CD8-positive, alpha-beta memory T cell (primary cell): ENCODE results near the gene WFS1. TPM values are rescaled to one million over a fixed set of nuclear protein-coding genes. Genes with fewer than 3 reads are reported as not detected.

Experiments
- CTCF ChIA-PET: fragments of 350-600 bp; sonication (Branson Sonifier 250); formaldehyde crosslinking; loops from one replicate; lab custom pipeline; 2021; ENCODE audit warnings: antibody characterized with exemption; lab: Charles Lee
- POLR2A ChIA-PET: fragments of 350-600 bp; sonication (Branson Sonifier 250); formaldehyde crosslinking; loops from one replicate; lab custom pipeline; 2021; ENCODE audit warnings: antibody characterized with exemption; lab: Charles Lee
- DNase-seq, 5 donors: peaks; one replicate each; pipeline versions ENCODE4 v3.0.0 to v3.0.0-alpha.2; 2020 to 2022; ENCODE audit warnings: mixed read lengths in 1 of 5
- H3K27ac ChIP-seq: one replicate; pipeline ENCODE4 v1.7.0; 2013; ENCODE audit warnings: low read depth, mild to moderate bottlenecking, low read length, moderate library complexity
- H3K27me3 ChIP-seq: 2 replicates; pipeline ENCODE4 v1.7.0; 2013; ENCODE audit warnings: low read length, mild to moderate bottlenecking; ENCODE audit not compliant: insufficient read depth, poor library complexity, severe bottlenecking
- H3K36me3 ChIP-seq: 2 replicates; pipeline ENCODE4 v1.7.0; 2013; ENCODE audit warnings: mild to moderate bottlenecking, low read length, moderate library complexity; ENCODE audit not compliant: insufficient read depth
- H3K4me1 ChIP-seq: 2 replicates; pipeline ENCODE4 v1.7.0; 2013; ENCODE audit warnings: mild to moderate bottlenecking, low read length, moderate library complexity; ENCODE audit not compliant: insufficient read depth
- H3K4me3 ChIP-seq: 2 replicates; pipeline ENCODE4 v1.7.0; 2013; ENCODE audit warnings: mild to moderate bottlenecking, low read length
- H3K9me3 ChIP-seq: 2 replicates; pipeline ENCODE4 v1.7.0; 2013; ENCODE audit warnings: mild to moderate bottlenecking, low read length
- H3K27ac Mint-ChIP-seq, 8 donors: one replicate each; pipeline ENCODE4 v1.8.0; 2020 to 2021; ENCODE audit warnings: mixed read lengths in 8 of 8, mild to moderate bottlenecking in 6 of 8, inconsistent platforms in 3 of 8, moderate library complexity in 3 of 8
- H3K27me3 Mint-ChIP-seq, 2 donors: one replicate each; pipeline ENCODE4 v1.8.0; 2020 to 2021; ENCODE audit warnings: mixed read lengths in 2 of 2, mild to moderate bottlenecking in 1 of 2, moderate library complexity in 1 of 2
- H3K36me3 Mint-ChIP-seq, 3 donors: one replicate each; pipeline ENCODE4 v1.8.0; 2020 to 2021; ENCODE audit warnings: mixed read lengths in 3 of 3, inconsistent platforms in 1 of 3, mild to moderate bottlenecking in 1 of 3
- H3K4me1 Mint-ChIP-seq, 3 donors: one replicate each; pipeline ENCODE4 v1.8.0; 2020 to 2021; ENCODE audit warnings: mixed read lengths in 3 of 3, inconsistent platforms in 1 of 3, mild to moderate bottlenecking in 1 of 3
- H3K4me3 Mint-ChIP-seq, 7 donors: one replicate each; pipeline ENCODE4 v1.8.0; 2020 to 2021; ENCODE audit warnings: mixed read lengths in 7 of 7, mild to moderate bottlenecking in 6 of 7, moderate library complexity in 4 of 7, inconsistent platforms in 2 of 7
- H3K9me3 Mint-ChIP-seq, 5 donors: one replicate each; pipeline ENCODE4 v1.8.0; 2020 to 2022; ENCODE audit warnings: mixed read lengths in 5 of 5, mild to moderate bottlenecking in 3 of 5, moderate library complexity in 2 of 5, inconsistent platforms in 1 of 5
- polyA plus RNA-seq: library from polyadenylated mRNA; unstranded; fragments of 300-500 nt; fragmentation: Illumina TruSeq; gene quantifications from one replicate; pipeline ENCODE4 v1.2.3, GENCODE V29; 2021
- total RNA-seq, 2 experiments: library from RNA; stranded (reverse); gene quantifications; one replicate each; pipeline ENCODE4 v1.2.3, GENCODE V29; 2021

WFS1 gene
- total and polyA plus RNA-seq, 3 experiments from 2014 or later, result 3.4 to 5.1 (median 5.1) TPM

DNA sequence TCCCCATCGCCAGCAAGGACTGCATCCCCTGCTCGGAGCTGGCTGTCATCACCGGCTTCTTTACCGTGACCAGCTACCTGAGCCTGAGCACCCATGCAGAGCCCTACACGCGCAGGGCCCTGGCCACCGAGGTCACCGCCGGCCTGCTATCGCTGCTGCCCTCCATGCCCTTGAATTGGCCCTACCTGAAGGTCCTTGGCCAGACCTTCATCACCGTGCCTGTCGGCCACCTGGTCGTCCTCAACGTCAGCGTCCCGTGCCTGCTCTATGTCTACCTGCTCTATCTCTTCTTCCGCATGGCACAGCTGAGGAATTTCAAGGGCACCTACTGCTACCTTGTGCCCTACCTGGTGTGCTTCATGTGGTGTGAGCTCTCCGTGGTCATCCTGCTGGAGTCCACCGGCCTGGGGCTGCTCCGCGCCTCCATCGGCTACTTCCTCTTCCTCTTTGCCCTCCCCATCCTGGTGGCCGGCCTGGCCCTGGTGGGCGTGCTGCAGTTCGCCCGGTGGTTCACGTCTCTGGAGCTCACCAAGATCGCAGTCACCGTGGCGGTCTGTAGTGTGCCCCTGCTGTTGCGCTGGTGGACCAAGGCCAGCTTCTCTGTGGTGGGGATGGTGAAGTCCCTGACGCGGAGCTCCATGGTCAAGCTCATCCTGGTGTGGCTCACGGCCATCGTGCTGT, 31.5 kb downstream of the WFS1 start:
- no peaks in the 10 kb centered on the region for H3K9me3 Mint-ChIP-seq
- H3K27me3 Mint-ChIP-seq, result peaks cover 0 to 3% of the 10 kb centered on the region in 2 donors
- no peak overlapping the region for H3K4me3 Mint-ChIP-seq
- H3K4me1 Mint-ChIP-seq, result no peaks in the 10 kb centered on the region
- H3K4me3 ChIP-seq, result no peak overlapping the region
- H3K36me3 Mint-ChIP-seq, result peaks cover 3 to 22% (median 8%) of the 10 kb centered on the region in 3 donors
- CTCF ChIA-PET, result no interaction called here
- POLR2A ChIA-PET, result no interaction called here
- no peaks in the 10 kb centered on the region for H3K36me3 ChIP-seq
- H3K27me3 ChIP-seq, result no peaks in the 10 kb centered on the region
- H3K27ac Mint-ChIP-seq, result no peak overlapping the region
- no peaks in the 10 kb centered on the region for H3K4me1 ChIP-seq
- no peak overlapping the region for H3K27ac ChIP-seq
- DNase-seq, result no peak
- H3K9me3 ChIP-seq, result no peaks in the 10 kb centered on the region

GRCh38 chr4:6301732-6302442, 32.2 kb downstream of the WFS1 start:
- POLR2A ChIA-PET, result no interaction called here

GRCh38 chr4:6302869-6303268, 33.2 kb downstream of the WFS1 start:
- DNase-seq, result no peak
- Mint-ChIP-seq H3K4me3 (no peak overlapping the region), H3K27ac (peak overlapping the region in 2 of 8 donors; percentile 18 to 23), H3K4me1 (no peaks in the 10 kb centered on the region), H3K36me3 (peaks cover 3 to 20% (median 8%) of the 10 kb centered on the region in 3 donors), H3K27me3 (peaks cover 8 to 10% of the 10 kb centered on the region in 2 donors), H3K9me3 (no peaks in the 10 kb centered on the region)
- Histone ChIP-seq H3K27me3 (no peaks in the 10 kb centered on the region), H3K4me1 (no peaks in the 10 kb centered on the region), H3K36me3 (no peaks in the 10 kb centered on the region), H3K9me3 (no peaks in the 10 kb centered on the region), H3K27ac (no peak overlapping the region), H3K4me3 (no peak overlapping the region)
- CTCF ChIA-PET, result no interaction called here
- POLR2A ChIA-PET, result no interaction called here

More at GRCh38 chr4:6301732-6302442, 32.2 kb downstream of the WFS1 start:
- H3K27ac Mint-ChIP-seq, result no peak overlapping the region
- CTCF ChIA-PET, result no interaction called here
- no peaks in the 10 kb centered on the region for H3K9me3 Mint-ChIP-seq
- no peak overlapping the region for H3K27ac ChIP-seq
- no peaks in the 10 kb centered on the region for H3K4me1 ChIP-seq
- no peaks in the 10 kb centered on the region for H3K4me1 Mint-ChIP-seq
- no peaks in the 10 kb centered on the region for H3K27me3 ChIP-seq
- H3K9me3 ChIP-seq, result no peaks in the 10 kb centered on the region
- H3K4me3 Mint-ChIP-seq, result no peak overlapping the region
- H3K4me3 ChIP-seq, result no peak overlapping the region
- DNase-seq, result no peak
- peaks cover 3 to 20% (median 8%) of the 10 kb centered on the region in 3 donors for H3K36me3 Mint-ChIP-seq
- H3K27me3 Mint-ChIP-seq, result peaks cover 7% of the 10 kb centered on the region in 2 donors
- no peaks in the 10 kb centered on the region for H3K36me3 ChIP-seq

GRCh38 chr4:6303943-6304342, 34.3 kb downstream of the WFS1 start:
- no peak for DNase-seq
- Mint-ChIP-seq H3K36me3 (peaks cover 3 to 20% (median 8%) of the 10 kb centered on the region in 3 donors), H3K27ac (no peak overlapping the region), H3K27me3 (peaks cover 16 to 18% of the 10 kb centered on the region in 2 donors), H3K4me3 (no peak overlapping the region), H3K9me3 (no peaks in the 10 kb centered on the region), H3K4me1 (peaks cover 5% of the 10 kb centered on the region in 3 donors)
- Histone ChIP-seq H3K27me3 (no peaks in the 10 kb centered on the region), H3K9me3 (no peaks in the 10 kb centered on the region), H3K4me1 (no peaks in the 10 kb centered on the region), H3K27ac (no peak overlapping the region), H3K36me3 (no peaks in the 10 kb centered on the region), H3K4me3 (no peak overlapping the region)
- POLR2A ChIA-PET, result no interaction called here
- CTCF ChIA-PET, result no interaction called here

DNA sequence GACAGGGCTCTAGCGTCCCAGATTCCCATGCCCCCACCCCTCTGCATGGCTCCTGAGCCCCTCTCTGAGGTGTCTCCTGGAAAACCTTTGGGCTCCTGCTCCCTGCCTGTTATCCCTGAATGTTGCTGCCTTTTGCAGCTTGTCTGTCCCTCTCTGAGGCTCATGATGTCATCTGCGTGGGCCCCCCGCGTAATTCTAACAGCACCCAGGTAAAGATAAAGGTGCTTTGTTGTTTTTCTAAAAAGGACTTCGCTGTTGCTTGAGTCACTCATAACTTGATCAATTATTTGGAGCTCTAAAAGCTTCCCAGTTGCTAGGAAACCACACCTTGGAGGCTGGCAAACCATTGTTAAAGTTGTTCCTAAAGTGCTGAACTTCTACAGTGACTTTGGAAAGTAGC, 36.6 kb downstream of the WFS1 start:
- CTCF ChIA-PET, result no interaction called here
- peak overlapping the region in 1 of 8 donors; percentile 29 for H3K27ac Mint-ChIP-seq
- H3K27me3 Mint-ChIP-seq, result peaks cover 23 to 37% of the 10 kb centered on the region in 2 donors

DNA sequence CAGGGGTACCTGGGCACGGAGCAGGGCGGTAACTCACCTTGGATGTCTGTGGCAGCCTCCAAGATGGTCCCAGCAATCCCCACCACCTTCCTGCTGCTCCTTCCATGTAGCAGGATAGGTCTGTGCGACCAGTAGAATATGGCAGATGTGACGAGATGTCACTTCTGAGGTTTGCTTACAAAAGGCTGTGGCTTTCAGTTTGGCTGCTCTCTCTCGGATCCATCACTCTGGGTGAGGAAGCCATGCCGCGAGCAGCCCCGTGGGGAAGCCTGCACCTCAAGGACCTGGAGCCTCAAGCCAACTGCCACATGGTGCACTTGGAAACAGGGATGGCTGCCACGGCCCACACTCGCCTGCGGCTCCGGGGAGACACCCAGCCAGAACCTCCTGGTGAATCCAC, 37.6 kb downstream of the WFS1 start:
- peaks cover 0 to 8% (median 0%) of the 10 kb centered on the region in 3 donors for H3K36me3 Mint-ChIP-seq
- peaks cover 4% of the 10 kb centered on the region for H3K27me3 ChIP-seq
- H3K4me1 Mint-ChIP-seq, result peaks cover 5 to 15% (median 11%) of the 10 kb centered on the region in 3 donors
- no peak overlapping the region for H3K27ac ChIP-seq
- no peak overlapping the region for H3K4me3 ChIP-seq
- H3K9me3 Mint-ChIP-seq, result peaks cover 0 to 1% (median 0%) of the 10 kb centered on the region in 5 donors
- CTCF ChIA-PET, result no interaction called here
- POLR2A ChIA-PET, result no interaction called here
- no peak overlapping the region for H3K4me3 Mint-ChIP-seq
- no peak overlapping the region for H3K27ac Mint-ChIP-seq
- H3K36me3 ChIP-seq, result no peaks in the 10 kb centered on the region
- H3K9me3 ChIP-seq, result no peaks in the 10 kb centered on the region
- no peak for DNase-seq
- peaks cover 30 to 44% of the 10 kb centered on the region in 2 donors for H3K27me3 Mint-ChIP-seq
- no peaks in the 10 kb centered on the region for H3K4me1 ChIP-seq

More for the DNA sequence above, 36.6 kb downstream of the WFS1 start:
- no peaks in the 10 kb centered on the region for H3K36me3 ChIP-seq
- H3K4me1 ChIP-seq, result no peaks in the 10 kb centered on the region
- POLR2A ChIA-PET, result no interaction called here
- peaks cover 4% of the 10 kb centered on the region for H3K27me3 ChIP-seq
- no peaks in the 10 kb centered on the region for H3K9me3 ChIP-seq
- H3K4me1 Mint-ChIP-seq, result peaks cover 5 to 15% (median 11%) of the 10 kb centered on the region in 3 donors
- peaks cover 0 to 1% (median 0%) of the 10 kb centered on the region in 5 donors for H3K9me3 Mint-ChIP-seq
- H3K4me3 Mint-ChIP-seq, result no peak overlapping the region
- H3K36me3 Mint-ChIP-seq, result peaks cover 0 to 12% (median 3%) of the 10 kb centered on the region in 3 donors
- no peak for DNase-seq
- no peak overlapping the region for H3K27ac ChIP-seq
- no peak overlapping the region for H3K4me3 ChIP-seq

GRCh38 chr4:6307891-6308290, 38.2 kb downstream of the WFS1 start:
- no peak overlapping the region for H3K27ac ChIP-seq
- H3K4me3 Mint-ChIP-seq, result no peak overlapping the region
- no peaks in the 10 kb centered on the region for H3K4me1 ChIP-seq
- peaks cover 0 to 2% (median 0%) of the 10 kb centered on the region in 3 donors for H3K36me3 Mint-ChIP-seq
- peaks cover 4% of the 10 kb centered on the region for H3K27me3 ChIP-seq
- CTCF ChIA-PET, result interaction anchor here (1.3 to 2.8 kb wide), 2 partner anchors 20 to 56 kb away, joined by 6 to 10 read pairs; no protein-coding TSS in a partner anchor
- peaks cover 5 to 15% (median 11%) of the 10 kb centered on the region in 3 donors for H3K4me1 Mint-ChIP-seq
- no peak overlapping the region for H3K4me3 ChIP-seq
- POLR2A ChIA-PET, result no interaction called here
- no peaks in the 10 kb centered on the region for H3K36me3 ChIP-seq
- H3K9me3 ChIP-seq, result no peaks in the 10 kb centered on the region
- no peak overlapping the region for H3K27ac Mint-ChIP-seq
- no peak for DNase-seq
- H3K27me3 Mint-ChIP-seq, result peaks cover 31 to 51% of the 10 kb centered on the region in 2 donors
- peaks cover 0 to 1% (median 0%) of the 10 kb centered on the region in 5 donors for H3K9me3 Mint-ChIP-seq
